ENCODE results near the gene CCR6. TPM values are rescaled to one million over a fixed set of nuclear protein-coding genes. Genes with fewer than 3 reads are reported as not detected.

The CCR6 gene
- total and polyA plus RNA-seq, 2 of the 8 experiments (the other 6 are each of a cell fraction or from before 2014, with no cell fraction given): 0.06 TPM; not detected in 1

DNA sequence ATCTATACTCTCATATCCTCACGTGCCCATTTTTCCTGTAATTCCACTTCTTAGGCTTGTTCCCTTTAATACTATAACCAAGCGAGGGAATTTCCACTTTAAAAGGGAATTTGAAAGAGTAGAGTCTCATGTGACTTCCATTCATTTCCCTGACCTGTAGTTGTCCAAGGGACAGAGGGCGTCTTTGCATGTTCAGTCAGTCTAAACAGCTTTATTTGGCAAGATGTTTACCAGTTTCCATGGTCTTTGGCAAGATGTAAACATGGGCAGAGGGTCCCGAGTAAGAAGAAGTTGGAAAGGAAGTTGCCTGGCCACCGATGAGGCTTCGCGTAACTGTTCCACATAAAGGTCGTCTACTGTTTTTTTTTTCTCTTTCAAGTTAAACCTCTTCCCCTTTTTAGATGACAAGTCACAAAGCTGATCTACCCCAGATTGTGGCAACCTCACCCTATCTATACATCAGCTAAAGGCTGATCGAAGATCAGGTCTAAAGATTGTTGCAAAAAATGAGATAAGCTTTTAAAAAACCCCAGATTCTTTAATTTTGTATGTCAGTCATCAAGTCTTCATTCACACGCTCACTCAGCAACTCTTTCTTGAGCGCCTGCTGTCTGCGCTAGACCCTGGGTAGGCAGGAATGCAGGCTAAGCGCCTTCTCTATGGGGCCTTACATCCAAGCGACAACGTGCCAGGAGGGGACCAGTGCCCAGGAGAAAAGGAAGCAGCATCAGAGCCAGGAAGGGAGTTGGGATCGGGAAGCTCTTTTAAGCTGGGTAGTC lies 31.7 kb upstream of the CCR6 start:
- Histone ChIP-seq H3K23me2 (ENCODE audit: low read depth, low read length) (no peaks in the 10 kb centered on the region), H3K79me2 (ENCODE audit: control insufficient read depth in 1 of 2, insufficient read depth in 2 of 2, low read length in 2 of 2) (no peaks in the 10 kb centered on the region), H2BK20ac (ENCODE audit: low read length) (no peak overlapping the region), H3K36me3 (ENCODE audit: control insufficient read depth in 2 of 4, insufficient read depth in 4 of 4, low read length in 3 of 4) (no peaks in the 10 kb centered on the region), H3K4me3 (ENCODE audit: extremely low read depth in 1 of 4, insufficient read depth in 2 of 4, low read depth in 3 of 4, low read length in 4 of 4) (no peak overlapping the region), H2BK5ac (ENCODE audit: low read depth, low read length) (no peak overlapping the region), H4K5ac (ENCODE audit: insufficient read length, low read depth, low read length) (no peak overlapping the region), H3K4ac (replicated peaks; ENCODE audit: insufficient read length, low read depth, low read length) (no peak overlapping the region), H4K8ac (ENCODE audit: extremely low read depth, insufficient read depth, low read length) (0 out of 2 replicates have a peak overlapping the region, but pooled peaks have one; percentile 29), H3K27me3 (replicated peaks in 1 of 4; ENCODE audit: control insufficient read depth in 3 of 4, extremely low read depth in 1 of 4, insufficient read depth in 3 of 4, low read length in 3 of 4) (no peaks in the 10 kb centered on the region), H3K27ac (ENCODE audit: low read depth, low read length) (no peak overlapping the region), H3K56ac (replicated peaks; ENCODE audit: insufficient read length, low read depth, low read length) (no peak overlapping the region), H3K9me3 (ENCODE audit: insufficient read depth in 2 of 2, low read depth in 1 of 2, low read length in 1 of 2) (peaks cover 10 to 12% of the 10 kb centered on the region in 2 experiments; a peak in 3 of 4 replicates), H3K4me1 (replicated peaks in 1 of 4; ENCODE audit: control insufficient read depth in 3 of 4, insufficient read depth in 4 of 4, low read length in 3 of 4) (peaks cover 0 to 4% (median 0%) of the 10 kb centered on the region in 4 experiments; a peak in 2 of 7 replicates), H2BK15ac (ENCODE audit: low read length) (no peak overlapping the region), H3K79me1 (ENCODE audit: low read depth, low read length) (no peaks in the 10 kb centered on the region), H2AFZ (ENCODE audit: low read length) (no peak overlapping the region), H3K4me2 (ENCODE audit: insufficient read depth in 1 of 2, low read depth in 2 of 2, low read length in 2 of 2) (no peak overlapping the region), H2BK120ac (replicated peaks; ENCODE audit: low read depth, low read length) (no peak overlapping the region), H2BK12ac (ENCODE audit: low read depth, low read length) (no peak overlapping the region), H3K18ac (ENCODE audit: extremely low read depth, low read length) (no peak overlapping the region), H3K14ac (ENCODE audit: insufficient read length) (no peak overlapping the region), H4K20me1 (replicated peaks in 1 of 2; ENCODE audit: control insufficient read depth in 1 of 2, insufficient read depth in 2 of 2, low read length in 2 of 2) (no peaks in the 10 kb centered on the region), H3K23ac (ENCODE audit: insufficient read length) (no peak overlapping the region), H2AK5ac (ENCODE audit: low read depth, low read length) (no peak overlapping the region), H3K9ac (replicated peaks in 1 of 4; ENCODE audit: extremely low read depth in 1 of 4, low read depth in 3 of 4, low read length in 3 of 4) (no peak overlapping the region), H4K91ac (replicated peaks; ENCODE audit: insufficient read length, low read length) (no peak overlapping the region)
- no peak for DNase-seq (ENCODE audit: low read depth in 1 of 2, low spot score in 2 of 2)
- POLR2A ChIA-PET (ENCODE audit: partially characterized antibody): no interaction called here
- CTCF ChIA-PET (ENCODE audit: partially characterized antibody): interaction anchor here (1.1 kb wide), 1 partner anchor 45 kb away, joined by 3 read pairs; no protein-coding TSS in a partner anchor
- WGBS, 2 experiments (ENCODE audit: extremely low coverage in 1 of 2, insufficient coverage in 1 of 2, insufficient read length in 1 of 2, insufficient replicate concordance in 2 of 2, low coverage in 1 of 2, low lambda C conversion rate in 2 of 2, missing lambda C conversion rate in 1 of 2): 92% methylated on average over 13 of the region's 16 CpGs; no CpG with 5 or more reads in 1 of the 2 experiments
- no peak for FAIRE-seq
- TF ChIP-seq BCL11A (IDR thresholded peaks at IDR 0.05; ENCODE audit: low read depth in 2 of 2, low read length in 2 of 2): no peak
- no peak for TF ChIP-seq RNF2 (IDR thresholded peaks at IDR 0.05; ENCODE audit: borderline replicate concordance, low read depth, low read length, missing control alignments, poor library complexity, severe bottlenecking)
- TF ChIP-seq RAD21 (IDR thresholded peaks at IDR 0.05 in 1 of 2, conservative IDR thresholded peaks at IDR 0.05 in 1 of 2; ENCODE audit: low read depth in 2 of 2, low read length in 2 of 2): no peak
- TF ChIP-seq, protein P1, sequence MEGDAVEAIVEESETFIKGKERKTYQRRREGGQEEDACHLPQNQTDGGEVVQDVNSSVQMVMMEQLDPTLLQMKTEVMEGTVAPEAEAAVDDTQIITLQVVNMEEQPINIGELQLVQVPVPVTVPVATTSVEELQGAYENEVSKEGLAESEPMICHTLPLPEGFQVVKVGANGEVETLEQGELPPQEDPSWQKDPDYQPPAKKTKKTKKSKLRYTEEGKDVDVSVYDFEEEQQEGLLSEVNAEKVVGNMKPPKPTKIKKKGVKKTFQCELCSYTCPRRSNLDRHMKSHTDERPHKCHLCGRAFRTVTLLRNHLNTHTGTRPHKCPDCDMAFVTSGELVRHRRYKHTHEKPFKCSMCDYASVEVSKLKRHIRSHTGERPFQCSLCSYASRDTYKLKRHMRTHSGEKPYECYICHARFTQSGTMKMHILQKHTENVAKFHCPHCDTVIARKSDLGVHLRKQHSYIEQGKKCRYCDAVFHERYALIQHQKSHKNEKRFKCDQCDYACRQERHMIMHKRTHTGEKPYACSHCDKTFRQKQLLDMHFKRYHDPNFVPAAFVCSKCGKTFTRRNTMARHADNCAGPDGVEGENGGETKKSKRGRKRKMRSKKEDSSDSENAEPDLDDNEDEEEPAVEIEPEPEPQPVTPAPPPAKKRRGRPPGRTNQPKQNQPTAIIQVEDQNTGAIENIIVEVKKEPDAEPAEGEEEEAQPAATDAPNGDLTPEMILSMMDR (IDR thresholded peaks at IDR 0.05; ENCODE audit: control extremely low read depth in 1 of 3, insufficient read depth in 1 of 3, low read depth in 1 of 3, low read length in 3 of 3): no peak
- no peak for TF ChIP-seq EZH2 (IDR thresholded peaks at IDR 0.05; ENCODE audit: low read depth, low read length, severe bottlenecking)
- TF ChIP-seq ASH2L (IDR thresholded peaks at IDR 0.05; ENCODE audit: low read length): no peak
- TF ChIP-seq, protein P2, sequence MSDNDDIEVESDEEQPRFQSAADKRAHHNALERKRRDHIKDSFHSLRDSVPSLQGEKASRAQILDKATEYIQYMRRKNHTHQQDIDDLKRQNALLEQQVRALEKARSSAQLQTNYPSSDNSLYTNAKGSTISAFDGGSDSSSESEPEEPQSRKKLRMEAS (IDR thresholded peaks at IDR 0.05): no peak
- no peak for TF ChIP-seq JUND (IDR thresholded peaks at IDR 0.05; ENCODE audit: low read length)

Measured in H1 (cell line).